Measurements from ENCODE around the gene POLR2L. TPM values are rescaled to one million over a fixed set of nuclear protein-coding genes. Genes with fewer than 3 reads are reported as not detected.

Gene POLR2L
- total RNA-seq, 1 donor from 2014 or later, result 114 TPM

DNA sequence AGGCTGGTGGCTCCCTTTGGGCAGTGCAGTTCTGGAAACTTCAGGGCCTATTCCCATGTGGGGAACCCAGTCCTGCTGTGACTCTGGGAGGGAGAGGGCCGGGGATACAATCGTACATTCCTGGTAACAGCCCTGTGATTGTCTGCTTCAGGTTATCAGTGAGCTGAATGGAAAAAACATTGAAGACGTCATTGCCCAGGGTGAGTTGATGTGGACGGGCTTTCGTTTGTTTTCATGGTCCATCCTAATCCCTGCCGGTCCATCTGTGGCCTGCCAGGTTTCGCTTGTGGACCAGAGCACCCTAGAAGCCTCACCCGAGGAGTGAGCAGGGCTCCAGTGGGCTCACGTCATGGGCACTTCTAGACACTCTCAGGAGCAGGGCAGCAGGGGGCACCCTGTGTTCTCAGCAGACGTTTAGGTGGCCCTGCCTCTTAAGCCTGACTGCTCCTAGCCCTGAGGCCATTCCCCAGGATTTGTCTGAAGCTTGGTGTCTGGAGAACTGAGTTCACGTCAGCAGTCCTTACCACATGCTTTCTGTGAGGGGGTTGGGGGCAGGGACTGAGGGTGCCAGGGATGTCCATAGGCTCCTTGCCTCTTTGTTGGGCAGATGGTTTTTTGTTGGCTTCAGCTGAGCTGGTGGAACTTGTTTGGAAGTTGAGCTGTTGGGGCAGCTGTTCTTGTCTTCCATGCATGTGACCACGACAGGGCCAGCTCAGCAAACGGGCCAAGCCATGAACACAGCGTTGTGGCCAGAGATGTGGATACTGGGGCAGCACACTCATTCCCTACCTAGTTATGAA is 30.7 kb downstream of the POLR2L start:
- Mint-ChIP-seq H3K36me3 (ENCODE audit: low read depth) (peaks cover 29% of the 10 kb centered on the region), H3K4me1 (ENCODE audit: low read depth) (peaks cover 28% of the 10 kb centered on the region), H3K4me3 (peak overlapping the region; percentile 92), H3K9me3 (no peaks in the 10 kb centered on the region), H3K27me3 (ENCODE audit: insufficient read depth) (no peaks in the 10 kb centered on the region), H3K27ac (peak overlapping the region; percentile 89)
- no peak for DNase-seq (ENCODE audit: low spot score)
- intact Hi-C loops (cut with micrococcal nuclease), result no loop called here

DNA sequence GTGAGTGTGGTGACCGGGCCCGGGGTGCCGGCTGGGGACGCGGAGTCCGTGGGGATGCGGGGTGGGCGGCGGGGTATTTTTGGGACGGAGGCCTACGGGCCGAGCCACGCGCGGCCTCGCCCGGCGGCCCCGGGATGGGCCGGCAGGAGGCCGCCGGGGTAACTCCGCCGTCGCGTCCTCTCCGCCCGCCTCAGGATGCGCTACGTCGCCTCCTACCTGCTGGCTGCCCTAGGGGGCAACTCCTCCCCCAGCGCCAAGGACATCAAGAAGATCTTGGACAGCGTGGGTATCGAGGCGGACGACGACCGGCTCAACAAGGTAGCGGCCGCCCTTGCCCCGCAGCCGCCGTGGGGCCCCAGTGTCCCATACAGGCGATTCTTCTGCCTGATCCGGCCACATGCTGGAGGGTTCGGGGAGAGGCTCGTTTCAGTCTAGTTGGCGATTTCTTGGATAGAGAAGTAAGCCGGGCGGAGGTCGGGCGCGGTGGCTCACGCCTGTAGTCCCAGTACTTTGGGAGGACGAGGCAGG is 32.2 kb downstream of the POLR2L start:
- H3K27me3 Mint-ChIP-seq (ENCODE audit: insufficient read depth), result no peaks in the 10 kb centered on the region
- DNase-seq (ENCODE audit: low spot score), result no peak
- intact Hi-C loops (cut with micrococcal nuclease), result no loop called here
- peaks cover 28% of the 10 kb centered on the region for H3K4me1 Mint-ChIP-seq (ENCODE audit: low read depth)
- peak overlapping the region; percentile 92 for H3K4me3 Mint-ChIP-seq
- no peaks in the 10 kb centered on the region for H3K9me3 Mint-ChIP-seq
- H3K27ac Mint-ChIP-seq, result peak overlapping the region; percentile 90
- peaks cover 29% of the 10 kb centered on the region for H3K36me3 Mint-ChIP-seq (ENCODE audit: low read depth)

DNA sequence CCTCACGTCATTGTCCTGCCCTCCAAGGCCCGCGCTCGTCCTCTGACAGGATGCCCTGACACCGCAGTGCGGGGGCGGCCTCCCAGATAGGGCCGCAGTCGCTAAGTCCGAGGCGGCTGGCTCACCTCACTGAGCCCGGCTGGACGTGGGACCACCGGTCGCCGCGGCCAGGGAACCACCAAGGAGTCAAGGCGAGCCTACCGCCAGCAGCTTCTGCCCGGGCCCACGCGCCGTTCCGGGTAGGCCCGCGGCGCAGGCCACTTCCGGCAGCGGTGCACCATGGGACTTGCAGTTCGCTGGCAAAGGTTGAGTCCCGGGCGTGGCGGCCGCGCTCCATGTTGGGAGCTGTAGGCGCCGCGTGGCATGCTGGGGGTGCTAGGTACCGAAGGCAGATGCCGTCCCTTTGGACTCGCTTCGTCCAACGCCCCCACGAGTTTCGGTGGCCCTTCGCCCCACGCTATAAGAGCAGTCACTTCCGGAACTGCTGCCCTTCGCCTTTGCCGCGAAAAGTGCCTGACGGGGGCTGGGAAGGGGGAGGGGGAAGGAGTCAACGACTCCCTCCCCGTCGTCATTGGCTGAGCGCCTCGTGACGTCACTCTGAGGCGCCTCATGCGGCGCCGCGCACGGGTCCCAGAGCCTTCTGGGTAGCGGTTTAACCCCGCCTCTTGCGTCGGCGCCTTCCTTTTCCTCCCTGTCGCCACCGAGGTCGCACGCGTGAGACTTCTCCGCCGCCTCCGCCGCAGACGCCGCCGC is 32.9 kb downstream of the POLR2L start, which contains the start of gene RPLP2:
Gene RPLP2 (plus strand): TSS at position 681 of the 753 bp plus-strand sequence. CDS start 268 bp downstream, outside the sequence.
- peaks cover 28% of the 10 kb centered on the region for H3K4me1 Mint-ChIP-seq (ENCODE audit: low read depth)
- intact Hi-C loops (cut with micrococcal nuclease), result loop anchor here (1.0 to 5.0 kb wide), 7 partner anchors 10 to 602 kb away; partner anchors contain the start of genes BET1L, CHID1, POLR2L and RIC8A
- H3K4me3 Mint-ChIP-seq, result peak within 1 kb of the TSS; percentile 92
- H3K27ac Mint-ChIP-seq, result peak within 1 kb of the TSS; percentile 90
- no peaks in the 10 kb centered on the region for H3K27me3 Mint-ChIP-seq (ENCODE audit: insufficient read depth)
- H3K36me3 Mint-ChIP-seq (ENCODE audit: low read depth), result peaks cover 29% of the 10 kb centered on the region
- peak; percentile 97 for DNase-seq (ENCODE audit: low spot score)
- no peaks in the 10 kb centered on the region for H3K9me3 Mint-ChIP-seq

DNA sequence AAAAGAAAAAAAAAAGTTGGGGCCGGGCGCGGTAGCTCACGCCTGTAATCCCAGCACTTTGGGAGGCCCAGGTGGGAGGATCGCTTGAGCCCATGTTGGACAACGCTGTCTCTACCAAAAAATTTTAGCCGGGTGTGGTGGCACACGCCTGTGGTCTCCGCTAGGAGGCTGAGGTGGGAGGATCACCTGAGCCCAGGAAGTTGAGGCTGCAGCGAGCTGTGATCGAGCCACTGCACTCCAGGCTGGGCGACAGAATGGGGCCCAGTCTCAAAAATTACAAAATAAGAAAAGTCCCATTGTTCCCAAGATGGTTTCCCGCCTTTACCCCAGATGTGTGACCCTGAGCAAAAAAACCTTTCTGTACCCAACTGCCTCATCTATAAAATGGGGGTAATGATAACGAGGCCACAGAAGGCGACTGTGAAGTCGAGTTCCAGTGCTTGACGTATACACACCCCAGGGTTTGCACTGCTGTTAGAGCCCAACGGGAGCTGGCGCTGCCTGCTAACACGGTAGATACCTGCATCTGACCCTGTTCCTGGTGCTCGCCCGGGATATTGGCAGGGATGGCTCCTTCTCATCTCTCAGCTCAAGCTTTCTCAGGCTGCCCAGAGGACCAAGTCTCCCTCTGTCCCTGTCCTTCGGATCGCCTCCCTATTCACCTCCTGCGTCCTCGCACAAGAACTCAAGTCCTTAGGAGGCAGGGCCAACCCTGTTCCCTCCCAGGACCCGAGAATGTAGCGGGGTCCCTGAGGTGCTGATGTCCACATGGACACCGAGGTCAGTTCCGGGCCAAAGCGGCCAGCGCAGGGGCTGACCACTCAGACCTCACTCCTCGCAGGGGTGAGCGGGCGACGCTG is 33.7 kb downstream of the POLR2L start:
- DNase-seq (ENCODE audit: low spot score), result no peak
- H3K27me3 Mint-ChIP-seq (ENCODE audit: insufficient read depth), result no peaks in the 10 kb centered on the region

DNA sequence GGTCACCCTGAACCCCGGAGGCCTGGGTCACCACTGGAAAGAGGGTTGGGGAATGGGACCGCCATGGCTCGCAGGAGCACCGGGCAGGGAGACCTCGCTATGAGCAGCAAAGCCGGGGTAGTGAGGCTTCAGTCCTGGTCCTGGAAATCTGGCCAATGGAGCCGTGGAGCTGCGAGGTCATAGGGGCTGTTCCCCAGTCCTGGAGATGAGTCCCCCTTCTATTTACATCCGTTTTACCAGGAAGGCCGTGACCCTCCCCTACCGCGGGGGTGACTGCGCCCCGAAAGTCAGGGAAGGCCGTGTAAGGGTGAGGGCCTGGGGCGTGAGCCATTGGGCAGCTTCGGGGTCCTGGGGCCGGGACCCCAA is 37.7 kb downstream of the POLR2L start:
- peak overlapping the region; percentile 63 for H3K27ac Mint-ChIP-seq
- intact Hi-C loops (cut with micrococcal nuclease), result no loop called here

More for the DNA sequence above, 33.7 kb downstream of the POLR2L start:
- Mint-ChIP-seq H3K4me3 (peak overlapping the region; percentile 86), H3K4me1 (ENCODE audit: low read depth) (peaks cover 28% of the 10 kb centered on the region), H3K9me3 (no peaks in the 10 kb centered on the region), H3K36me3 (ENCODE audit: low read depth) (peaks cover 29% of the 10 kb centered on the region), H3K27ac (peak overlapping the region; percentile 90)
- intact Hi-C loops (cut with micrococcal nuclease), result loop anchor here (1.0 to 5.0 kb wide), 7 partner anchors 11 to 601 kb away; partner anchors contain the start of genes BET1L, CHID1, POLR2L and RIC8A

GRCh38 chr11:803770-804598 is 38.3 kb downstream of the POLR2L start:
- no peaks in the 10 kb centered on the region for H3K36me3 Mint-ChIP-seq (ENCODE audit: low read depth)
- H3K27me3 Mint-ChIP-seq (ENCODE audit: insufficient read depth), result no peaks in the 10 kb centered on the region
- peak overlapping the region; percentile 81 for H3K4me3 Mint-ChIP-seq
- no peak overlapping the region for H3K27ac Mint-ChIP-seq
- intact Hi-C loops (cut with micrococcal nuclease), result no loop called here
- peaks cover 6% of the 10 kb centered on the region for H3K4me1 Mint-ChIP-seq (ENCODE audit: low read depth)
- DNase-seq (ENCODE audit: low spot score), result no peak
- no peaks in the 10 kb centered on the region for H3K9me3 Mint-ChIP-seq

More for the DNA sequence above, 37.7 kb downstream of the POLR2L start:
- Mint-ChIP-seq H3K4me3 (peak overlapping the region; percentile 81), H3K9me3 (no peaks in the 10 kb centered on the region), H3K36me3 (ENCODE audit: low read depth) (no peaks in the 10 kb centered on the region), H3K27me3 (ENCODE audit: insufficient read depth) (no peaks in the 10 kb centered on the region), H3K4me1 (ENCODE audit: low read depth) (peaks cover 6% of the 10 kb centered on the region)
- no peak for DNase-seq (ENCODE audit: low spot score)

GRCh38 chr11:803467-803742 is 38.9 kb downstream of the POLR2L start:
- no peaks in the 10 kb centered on the region for H3K36me3 Mint-ChIP-seq (ENCODE audit: low read depth)
- H3K27ac Mint-ChIP-seq, result no peak overlapping the region
- peak overlapping the region; percentile 81 for H3K4me3 Mint-ChIP-seq
- peaks cover 6% of the 10 kb centered on the region for H3K4me1 Mint-ChIP-seq (ENCODE audit: low read depth)
- intact Hi-C loops (cut with micrococcal nuclease), result no loop called here
- H3K27me3 Mint-ChIP-seq (ENCODE audit: insufficient read depth), result no peaks in the 10 kb centered on the region
- H3K9me3 Mint-ChIP-seq, result no peaks in the 10 kb centered on the region
- no peak for DNase-seq (ENCODE audit: low spot score)

GRCh38 chr11:802693-803466 is 39.4 kb downstream of the POLR2L start:
- Mint-ChIP-seq H3K27me3 (ENCODE audit: insufficient read depth) (no peaks in the 10 kb centered on the region), H3K9me3 (no peaks in the 10 kb centered on the region), H3K4me1 (ENCODE audit: low read depth) (peaks cover 3% of the 10 kb centered on the region), H3K36me3 (ENCODE audit: low read depth) (no peaks in the 10 kb centered on the region), H3K27ac (no peak overlapping the region), H3K4me3 (peak overlapping the region; percentile 56)
- intact Hi-C loops (cut with micrococcal nuclease), result no loop called here
- DNase-seq (ENCODE audit: low spot score), result no peak

DNA sequence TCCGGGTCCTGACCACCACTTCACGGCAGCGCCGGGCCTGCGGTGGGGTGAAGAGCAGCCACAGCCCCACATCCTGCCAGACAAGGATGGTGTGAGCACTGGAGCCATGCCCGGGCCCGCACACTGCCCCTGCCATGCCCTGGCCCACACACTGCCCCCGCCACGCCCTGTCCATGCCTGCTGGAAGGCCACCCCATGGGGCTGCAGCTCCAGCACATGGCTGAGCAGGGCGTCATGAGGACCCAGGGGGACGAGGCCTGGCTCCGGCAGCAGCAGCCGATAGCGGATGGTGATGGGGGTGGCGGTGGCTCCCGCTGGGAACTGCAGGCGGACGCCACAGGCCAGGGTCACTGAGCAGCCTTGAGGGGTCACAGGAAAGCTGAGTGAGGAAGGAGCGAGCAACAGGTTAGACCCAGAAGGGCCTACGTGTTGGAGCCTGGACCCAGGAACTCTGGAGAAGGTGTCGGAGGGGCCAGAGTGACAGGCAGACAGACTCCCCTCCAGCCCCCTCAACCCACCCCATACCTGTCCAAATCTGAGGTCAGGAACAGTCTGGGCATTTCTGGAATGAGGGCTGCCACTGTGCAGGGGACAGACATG is 40.2 kb downstream of the POLR2L start:
- Mint-ChIP-seq H3K4me3 (no peak overlapping the region), H3K9me3 (no peaks in the 10 kb centered on the region), H3K27ac (no peak overlapping the region), H3K4me1 (ENCODE audit: low read depth) (no peaks in the 10 kb centered on the region), H3K36me3 (ENCODE audit: low read depth) (no peaks in the 10 kb centered on the region), H3K27me3 (ENCODE audit: insufficient read depth) (no peaks in the 10 kb centered on the region)
- DNase-seq (ENCODE audit: low spot score), result no peak
- intact Hi-C loops (cut with micrococcal nuclease), result no loop called here

DNA sequence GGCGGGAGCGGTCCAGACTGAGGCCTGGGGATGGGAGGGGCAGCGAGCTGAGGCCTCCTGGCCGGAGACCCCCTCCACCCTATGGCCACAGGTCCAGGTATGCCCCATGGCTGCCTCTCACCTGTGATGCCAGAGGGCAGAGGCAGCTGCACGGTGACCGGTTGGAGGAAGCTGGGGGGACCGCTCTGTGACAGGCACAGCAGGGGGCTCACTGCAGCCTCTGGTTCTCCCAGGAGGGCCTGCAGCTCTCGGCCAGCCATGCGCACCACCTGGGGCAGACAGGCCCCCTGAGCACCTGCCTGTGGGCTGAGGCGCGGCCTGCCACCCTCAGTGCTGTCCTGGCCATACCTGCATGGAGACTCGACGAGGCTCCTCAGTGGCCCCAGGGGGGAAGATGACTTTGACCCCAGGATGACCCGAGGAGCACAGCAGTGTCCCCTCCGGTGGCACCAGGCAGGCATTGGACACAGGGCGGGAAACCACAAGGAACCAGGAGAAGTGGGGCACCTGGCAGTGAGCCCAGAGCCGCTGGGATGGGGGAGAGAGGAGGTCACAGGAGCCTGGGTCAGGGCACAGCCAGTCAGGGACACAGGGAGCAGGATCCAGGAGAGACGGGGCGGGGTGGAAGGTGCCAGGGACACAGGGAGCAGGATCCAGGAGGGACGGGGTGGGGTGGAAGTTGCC is 41.1 kb downstream of the POLR2L start:
- Mint-ChIP-seq H3K27ac (peak overlapping the region; percentile 44), H3K36me3 (ENCODE audit: low read depth) (no peaks in the 10 kb centered on the region)

GRCh38 chr11:800473-800872 is 41.9 kb downstream of the POLR2L start:
- Mint-ChIP-seq H3K9me3 (no peaks in the 10 kb centered on the region), H3K27ac (no peak overlapping the region), H3K27me3 (ENCODE audit: insufficient read depth) (no peaks in the 10 kb centered on the region), H3K4me1 (ENCODE audit: low read depth) (peaks cover 4% of the 10 kb centered on the region), H3K36me3 (ENCODE audit: low read depth) (peaks cover 2% of the 10 kb centered on the region), H3K4me3 (peak overlapping the region; percentile 19)
- DNase-seq (ENCODE audit: low spot score), result no peak
- intact Hi-C loops (cut with micrococcal nuclease), result no loop called here

More for the DNA sequence above, 41.1 kb downstream of the POLR2L start:
- peaks cover 3% of the 10 kb centered on the region for H3K4me1 Mint-ChIP-seq (ENCODE audit: low read depth)
- H3K9me3 Mint-ChIP-seq, result no peaks in the 10 kb centered on the region
- no peak for DNase-seq (ENCODE audit: low spot score)
- H3K4me3 Mint-ChIP-seq, result no peak overlapping the region
- no peaks in the 10 kb centered on the region for H3K27me3 Mint-ChIP-seq (ENCODE audit: insufficient read depth)
- intact Hi-C loops (cut with micrococcal nuclease), result no loop called here
